Ramos (cell line): ENCODE data around the gene C1QB.
"Not testable (repeated sequence)": the region's sequence is repeated elsewhere in the genome, so short reads cannot be mapped to it uniquely, and the experiment has no call there.

Experiments used
- in situ Hi-C: fragments of 300-500 bp; cut with MboI; formaldehyde crosslinking; loops from one replicate; pipeline ENCODE4 v1.14.3; 2022; ENCODE audit warnings: low sequenced_read_pairs; ENCODE audit not compliant: unreplicated experiment

The C1QB gene

DNA sequence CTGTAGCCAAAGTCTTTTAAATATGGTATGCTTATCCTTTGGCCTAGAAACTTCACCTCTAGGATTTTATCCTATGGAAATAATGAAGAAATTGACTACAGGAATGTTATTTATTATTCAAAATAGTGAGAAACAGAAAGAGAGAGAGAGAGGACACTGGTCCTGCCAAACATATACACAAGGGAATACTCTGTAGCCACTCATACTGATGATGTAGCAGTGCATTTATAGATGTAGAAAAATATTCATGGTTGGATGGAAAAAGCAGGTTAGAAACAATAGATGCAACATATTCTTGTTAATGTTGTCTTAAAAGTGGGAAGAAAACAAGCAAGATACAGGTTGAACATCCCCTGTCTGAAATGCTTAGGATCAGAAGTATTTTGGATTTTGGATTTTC is 35.4 kb downstream of the C1QB start:
- in situ Hi-C loops: no loop called here

DNA sequence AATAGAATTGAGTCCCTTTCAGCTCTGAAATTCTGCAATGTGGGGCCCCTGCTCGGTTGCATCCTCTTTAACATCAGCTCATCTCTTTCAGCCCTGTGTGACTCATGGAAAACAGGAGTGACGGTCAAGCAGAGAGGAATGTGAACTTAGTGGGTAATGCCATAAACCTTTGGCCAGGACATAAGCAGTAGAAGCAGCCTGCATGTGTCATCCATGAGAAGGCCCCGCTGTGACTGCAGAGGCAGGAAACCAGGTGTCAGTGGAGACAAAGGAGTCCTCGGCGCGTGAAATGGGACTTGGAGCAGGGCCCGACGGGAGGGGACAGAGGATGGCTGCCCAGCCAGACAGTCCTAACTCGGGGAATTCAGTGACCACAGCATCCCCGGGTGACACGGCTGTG is 36.5 kb downstream of the C1QB start:
- in situ Hi-C loops: no loop called here

DNA sequence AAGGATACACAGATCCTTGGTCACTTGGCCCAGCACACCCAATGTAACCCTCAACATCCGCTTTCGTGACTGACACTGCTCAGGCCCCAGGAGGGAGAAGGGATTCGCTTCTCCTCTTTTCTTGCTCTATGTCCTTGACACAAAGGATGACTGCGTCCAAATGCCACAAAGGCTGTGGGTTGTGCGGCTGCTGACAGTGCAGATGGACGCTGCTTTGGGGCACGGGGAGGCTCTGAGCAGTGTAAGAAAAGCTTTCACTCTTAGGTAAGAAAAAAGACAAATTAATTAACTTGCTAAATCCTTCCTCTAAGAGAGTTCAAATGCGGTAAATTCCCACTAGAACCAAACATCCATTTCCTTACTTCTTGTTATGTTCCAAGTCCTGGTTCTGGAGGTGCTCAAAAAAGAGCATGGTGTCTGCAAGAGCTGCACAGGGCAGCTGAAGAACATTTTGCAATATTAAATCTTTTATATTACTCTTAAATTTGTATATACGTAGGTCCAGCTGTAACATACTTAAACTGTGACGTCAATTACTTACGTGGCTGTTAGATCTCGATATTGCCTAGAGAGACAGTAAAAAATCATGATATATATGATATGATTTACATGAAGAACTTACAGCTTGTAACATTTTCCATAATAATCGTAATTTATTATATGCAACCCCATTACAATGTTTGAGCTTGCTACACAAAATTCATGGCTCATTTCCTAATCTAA is 38.2 kb downstream of the C1QB start:
- in situ Hi-C loops: no loop called here

DNA sequence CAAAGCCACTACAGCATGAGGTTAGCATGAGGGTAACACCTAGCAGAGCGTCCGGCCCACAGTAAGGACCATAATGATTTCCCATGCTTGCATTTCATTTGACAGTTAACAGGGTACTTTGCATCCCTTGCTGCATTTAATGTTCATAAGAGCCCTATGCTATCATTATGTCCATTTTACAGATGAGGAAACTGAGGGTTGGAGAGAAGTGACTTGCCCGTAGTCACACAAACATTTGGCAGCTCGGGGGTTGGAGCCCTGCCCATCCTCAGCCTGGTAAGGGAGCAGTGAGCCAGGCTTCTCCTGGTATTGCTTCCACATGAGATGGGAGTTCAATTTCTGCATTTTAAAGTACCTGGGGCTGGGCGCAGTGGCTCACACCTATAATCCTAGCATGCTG is 41.1 kb downstream of the C1QB start:
- in situ Hi-C loops: no loop called here

DNA sequence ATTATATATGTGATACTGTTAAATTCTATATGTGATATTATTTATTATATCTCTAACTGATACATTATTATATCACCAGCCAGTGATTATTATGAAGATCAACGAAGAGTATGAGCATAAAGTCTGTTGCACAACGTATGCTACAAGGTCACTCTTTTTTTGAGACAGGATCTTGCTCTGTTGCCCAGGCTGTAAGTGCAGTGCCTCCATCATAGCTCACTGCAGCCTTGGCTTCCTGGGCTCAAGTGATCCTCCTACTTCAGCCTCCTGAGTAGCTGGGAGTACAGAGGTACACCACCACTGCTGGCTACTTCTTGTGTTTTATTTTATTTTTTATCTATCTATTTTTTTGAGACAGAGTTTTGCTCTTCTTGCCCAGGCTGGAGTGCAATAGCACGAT is 43.6 kb downstream of the C1QB start:
- in situ Hi-C loops: no loop called here

DNA sequence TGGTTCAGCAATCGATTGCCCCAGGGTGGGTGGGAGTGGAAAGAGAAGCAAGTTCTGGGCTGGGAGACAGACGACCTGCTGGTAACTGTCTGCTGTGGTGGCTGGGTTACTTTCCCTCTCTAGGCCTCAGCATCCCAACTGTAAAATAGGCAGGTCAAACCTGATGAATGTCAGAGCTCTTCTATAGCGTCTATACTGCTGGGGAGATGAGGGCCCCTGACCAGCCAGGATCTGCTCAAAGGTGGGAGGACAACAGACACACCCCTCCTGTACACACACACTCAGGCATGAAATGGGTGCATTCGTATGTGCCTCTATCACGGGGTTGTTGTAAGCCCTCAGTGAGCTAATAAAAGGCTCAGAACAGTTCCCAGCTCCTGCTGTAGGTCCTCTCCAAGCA is 44.9 kb downstream of the C1QB start:
- in situ Hi-C loops: no loop called here

DNA sequence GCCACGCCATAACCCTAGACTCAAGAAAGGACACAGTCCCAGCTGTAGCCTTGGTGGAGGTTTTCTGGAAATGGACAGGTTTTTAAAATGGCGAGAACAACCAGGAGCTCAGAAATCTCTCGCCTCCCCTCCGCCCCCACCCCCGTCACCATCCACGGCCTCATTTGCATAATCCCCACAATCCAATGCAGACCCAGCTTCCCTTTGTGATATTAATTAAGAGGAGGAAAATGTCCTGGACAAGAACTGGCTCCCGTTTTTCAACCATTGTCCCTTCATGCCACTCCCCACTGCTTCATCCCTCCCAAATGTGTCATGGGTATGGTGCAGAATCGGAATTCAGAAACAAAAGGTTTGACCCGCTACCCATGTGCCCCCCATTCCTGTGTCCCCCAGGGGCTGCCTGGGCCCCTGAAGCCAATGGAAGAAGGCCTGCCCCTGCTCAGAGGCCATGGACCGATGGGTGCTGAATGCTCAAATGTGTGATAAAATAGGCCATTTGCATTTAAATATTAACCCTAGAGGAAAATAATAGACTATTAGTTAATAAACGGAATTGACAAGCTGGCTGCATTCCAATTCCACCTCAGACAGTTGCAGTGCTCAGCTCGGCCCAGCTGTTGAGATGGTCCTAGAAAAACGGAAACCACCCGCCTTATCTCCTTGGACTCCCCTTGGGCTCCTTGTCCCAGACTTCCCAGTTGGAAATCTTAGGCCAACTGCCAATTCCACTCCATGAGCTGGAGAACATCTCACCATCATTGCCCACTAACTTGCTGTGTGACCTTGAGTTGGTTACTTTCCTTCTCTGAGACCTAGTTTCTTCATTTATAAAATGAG is 46.9 kb downstream of the C1QB start:
- in situ Hi-C loops: no loop called here

DNA sequence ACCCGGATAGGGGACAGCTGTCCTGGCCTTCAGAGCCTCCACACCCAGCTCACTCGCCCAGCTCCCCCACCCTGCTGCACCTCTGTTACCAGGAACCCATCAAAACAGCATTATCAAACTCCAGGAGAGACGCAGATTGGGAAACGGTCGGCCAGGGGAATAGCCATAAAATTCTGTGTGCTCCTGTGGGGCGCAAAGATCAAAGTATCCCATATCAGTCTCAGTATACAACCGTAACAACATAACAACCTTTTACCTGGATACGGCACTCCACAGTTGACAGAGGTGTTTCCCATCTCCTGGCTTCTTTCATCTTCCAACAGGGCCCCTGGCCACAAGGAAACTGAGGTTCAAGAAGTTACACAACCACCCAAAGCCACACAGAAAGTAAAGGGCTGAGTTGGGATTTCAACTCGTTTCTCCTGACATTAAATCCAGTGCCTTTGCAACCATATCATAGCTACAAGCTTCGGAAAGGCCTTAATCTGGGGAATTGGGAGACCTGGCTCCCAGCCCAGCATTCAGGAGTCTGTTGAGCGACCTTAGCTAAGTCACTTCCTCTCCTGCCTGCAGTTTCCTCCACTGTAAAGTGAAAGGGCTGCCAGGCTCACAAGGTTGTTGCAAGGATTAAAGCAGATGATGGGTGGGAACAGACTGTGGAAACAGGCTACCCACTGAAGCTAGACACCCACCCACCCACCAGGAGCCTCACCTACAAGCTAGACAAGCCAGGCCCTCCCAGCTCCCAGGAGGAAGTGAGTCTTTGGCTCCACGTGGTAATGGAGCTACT is 49.5 kb downstream of the C1QB start:
- in situ Hi-C loops: no loop called here

DNA sequence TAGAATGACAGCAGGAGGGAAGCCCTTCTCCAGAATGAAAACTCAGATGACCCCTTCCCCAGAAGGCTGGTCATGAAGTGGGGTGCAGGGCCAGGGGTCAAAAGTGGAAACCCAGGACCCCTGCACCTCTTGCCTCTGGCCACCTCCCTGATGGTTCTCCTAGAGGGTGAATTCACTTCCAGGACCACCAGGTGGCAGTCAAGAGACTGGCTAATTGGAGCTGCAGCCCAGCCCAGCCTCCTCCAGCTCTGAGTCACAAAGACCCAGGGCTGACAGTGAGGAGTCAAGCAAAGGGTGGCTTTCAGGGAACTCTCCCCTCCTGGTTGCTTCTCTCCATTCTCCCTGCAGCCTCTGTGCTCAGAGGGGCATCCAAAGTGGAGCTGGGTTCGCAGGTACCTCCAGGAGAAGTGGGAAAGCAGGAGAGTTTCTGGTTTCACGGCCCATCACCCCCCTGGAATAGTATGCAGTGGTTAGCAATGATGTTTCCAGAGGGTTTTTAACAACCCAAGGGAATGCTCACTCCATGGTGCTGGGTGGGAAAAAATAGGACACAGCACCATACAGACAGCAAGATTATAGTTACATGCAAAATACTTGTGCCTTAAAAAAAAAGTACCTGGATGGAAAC is 51.5 kb downstream of the C1QB start:
- in situ Hi-C loops: no loop called here

DNA sequence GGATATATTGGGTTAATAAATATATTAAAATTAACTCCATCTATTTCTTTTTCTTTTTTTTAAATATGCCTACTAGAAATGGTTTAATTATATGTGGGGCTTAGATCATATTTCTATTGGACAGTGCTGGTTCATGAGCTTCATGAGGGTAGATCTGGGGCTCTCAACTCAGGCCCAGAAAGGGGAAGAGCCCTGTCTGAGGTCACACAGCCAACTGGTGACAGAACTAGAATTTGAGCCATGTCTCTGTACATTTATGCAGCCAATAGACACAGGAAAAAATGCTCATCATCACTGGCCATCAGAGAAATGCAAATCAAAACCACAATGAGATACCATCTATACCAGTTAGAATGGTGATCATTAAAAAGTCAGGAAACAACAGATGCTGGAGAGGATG is 52.5 kb downstream of the C1QB start:
- in situ Hi-C loops: no loop called here

DNA sequence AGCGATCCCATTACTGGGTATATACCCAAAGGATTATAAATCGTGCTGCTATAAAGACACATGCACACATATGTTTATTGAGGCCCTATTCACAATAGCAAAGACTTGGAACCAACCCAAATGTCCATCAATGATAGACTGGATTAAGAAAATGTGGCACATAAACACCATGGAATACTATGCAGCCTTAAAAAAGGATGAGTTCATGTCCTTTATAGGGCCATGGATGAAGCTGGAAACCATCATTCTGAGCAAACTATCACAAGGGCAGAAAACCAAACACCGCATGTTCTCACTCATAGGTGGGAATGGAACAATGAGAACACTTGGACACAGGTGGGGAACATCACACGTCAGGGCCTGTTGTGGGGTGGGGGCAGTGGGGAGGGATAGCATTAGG is 53.1 kb downstream of the C1QB start:
- in situ Hi-C loops: not testable (repeated sequence)

DNA sequence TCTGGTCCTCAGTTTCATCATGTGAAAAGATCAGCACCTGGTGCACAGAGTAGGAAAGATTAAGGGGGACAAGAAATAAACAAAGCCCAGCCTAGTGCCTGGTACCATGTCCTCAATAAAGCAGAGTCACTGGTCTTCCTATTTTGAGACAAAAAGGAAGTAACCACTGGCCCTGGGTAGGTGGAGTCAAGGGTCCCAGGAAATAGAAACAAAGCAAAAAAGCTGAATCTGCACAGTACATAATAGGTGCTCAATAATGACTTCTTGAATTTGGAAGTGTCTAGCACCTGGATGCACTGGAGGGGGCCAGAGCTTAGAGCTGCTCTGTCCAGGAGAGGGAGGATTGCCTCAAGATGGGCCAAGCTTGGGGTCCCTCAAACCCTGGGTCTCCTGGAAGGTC is 55.7 kb downstream of the C1QB start:
- in situ Hi-C loops: no loop called here

DNA sequence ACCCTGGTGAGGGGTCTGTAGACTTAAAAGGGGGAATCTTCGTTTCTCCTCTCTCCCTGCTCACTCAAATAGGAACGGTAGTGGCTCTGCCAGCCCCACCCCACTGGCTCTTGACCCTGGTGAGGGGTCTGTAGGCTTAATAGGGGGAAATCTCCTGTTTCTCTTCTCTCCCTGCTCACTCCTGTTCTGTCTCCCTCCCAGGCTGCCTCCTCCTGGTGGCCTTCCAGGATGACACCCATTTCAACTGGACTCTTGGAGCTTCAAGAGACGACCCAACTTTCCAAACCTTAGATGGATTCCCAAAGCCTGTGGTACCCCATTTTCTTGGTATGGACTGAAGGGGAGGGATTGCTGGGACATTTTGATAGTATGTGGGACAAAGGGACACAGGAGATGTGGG is 56.2 kb downstream of the C1QB start:
- in situ Hi-C loops: no loop called here

DNA sequence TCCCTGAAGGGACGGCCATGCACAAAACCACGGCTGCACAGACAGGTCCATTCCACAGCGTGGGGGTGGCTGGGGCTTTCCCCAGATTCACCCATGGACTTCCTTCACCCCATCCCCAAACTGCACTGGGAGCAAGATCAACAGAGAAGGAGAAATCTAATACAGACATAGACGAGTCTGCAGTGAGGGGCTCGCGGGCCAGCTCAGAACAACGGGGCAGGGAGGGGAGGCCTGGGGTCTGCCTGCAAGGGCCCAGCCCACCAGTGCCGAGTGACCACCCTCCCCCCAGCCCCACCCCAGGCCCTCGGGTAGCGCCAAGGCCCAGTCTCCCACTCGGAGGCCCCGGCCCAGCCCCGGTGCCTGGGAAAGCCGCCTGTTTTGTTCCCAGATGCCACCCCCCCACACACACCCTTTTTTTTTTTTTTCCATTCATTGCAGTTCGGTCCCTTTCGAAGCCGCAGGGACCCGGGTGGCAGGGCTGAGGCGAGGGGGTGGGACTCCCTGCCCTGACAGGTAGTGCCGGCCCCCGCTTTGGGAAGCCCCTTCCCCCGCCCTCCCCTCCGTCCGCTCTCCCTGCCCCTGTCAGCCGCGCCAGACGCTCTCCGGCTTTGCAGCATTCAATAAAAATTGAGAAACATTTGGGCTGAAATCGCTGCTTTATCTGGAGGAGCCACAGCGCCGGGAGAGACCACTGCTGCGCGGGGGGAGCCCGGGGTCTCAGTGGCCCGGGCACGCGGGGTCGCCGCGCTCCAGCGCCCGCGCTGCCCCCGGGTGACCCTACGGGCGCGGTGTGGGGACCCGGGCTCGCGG is 57.1 kb downstream of the C1QB start:
- in situ Hi-C loops: no loop called here

DNA sequence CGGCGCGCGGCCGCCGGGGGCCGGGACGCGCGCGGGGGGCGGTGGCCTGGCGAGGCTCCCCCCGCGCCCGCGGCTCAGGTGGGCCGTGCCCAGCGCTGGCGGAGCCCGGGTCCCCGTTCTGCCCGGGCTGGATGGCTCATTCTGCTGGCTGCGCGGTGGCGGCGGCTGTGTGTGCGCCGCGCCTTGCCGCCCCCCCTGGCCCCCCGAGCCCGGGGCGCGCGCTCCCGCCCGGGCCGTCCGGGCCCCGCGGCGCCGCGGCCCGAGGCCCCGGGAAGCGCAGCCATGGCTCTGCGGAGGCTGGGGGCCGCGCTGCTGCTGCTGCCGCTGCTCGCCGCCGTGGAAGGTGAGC is 57.6 kb downstream of the C1QB start, which contains the start of gene EPHB2:
Gene EPHB2, plus strand, starts transcription at position 139 of the 349 bp plus-strand sequence. Its CDS starts 144 bp downstream, at position 283.
- in situ Hi-C loops: no loop called here

DNA sequence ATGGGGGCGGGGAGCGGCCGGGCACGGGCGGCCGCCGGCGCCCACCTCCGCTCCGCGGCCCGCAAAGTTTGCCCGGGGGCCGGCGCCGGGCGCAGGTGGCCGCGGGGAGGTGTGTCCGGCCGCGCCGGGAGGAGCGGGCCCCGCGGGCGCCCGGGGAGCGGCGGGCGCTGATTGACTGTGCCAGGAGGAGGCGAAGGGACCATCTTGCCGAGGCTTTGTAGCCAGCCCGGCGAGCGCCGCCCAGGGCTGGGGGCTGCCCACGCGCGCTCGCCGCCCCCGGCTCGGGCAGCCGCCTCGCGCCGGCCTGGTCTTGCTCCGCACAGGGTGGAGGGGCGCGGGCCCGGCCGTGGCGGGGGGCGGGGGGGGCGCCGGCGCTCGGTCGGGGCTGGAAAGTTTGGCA is 58.0 kb downstream of the C1QB start:
- in situ Hi-C loops: no loop called here
